HepG2 (cell line): ENCODE data around the gene SART1. TPM values are rescaled to one million over a fixed set of nuclear protein-coding genes. Genes with fewer than 3 reads are reported as not detected.

Experiments
- ATF5 ChIP-seq: sonication (generic); formaldehyde crosslinking; IDR thresholded peaks from 2 replicates; pipeline ENCODE4 v1.4.0; 2020; ENCODE audit warnings: mild to moderate bottlenecking, low read depth, missing genetic modification reagents
- CBX1 ChIP-seq: IDR thresholded peaks from one replicate; pipeline ENCODE4 v1.6.1; 2016; ENCODE audit warnings: antibody characterized with exemption, low read depth
- EP300 ChIP-seq, 3 experiments: sonication (generic) in 1 of 3; formaldehyde crosslinking in 1 of 3; IDR thresholded peaks; 2 replicates each; pipeline versions ENCODE4 v1.5.1 to v1.6.1; 2011 to 2020; ENCODE audit warnings: low read depth in 2 of 3, low read length in 2 of 3, borderline replicate concordance in 1 of 3, improper control_type of control experiment in 1 of 3, mild to moderate bottlenecking in 1 of 3, missing genetic modification reagents in 1 of 3, moderate library complexity in 1 of 3
- FOXA1 ChIP-seq, 2 experiments: fragments of 450-650 bp in 1 of 2; sonication (generic) in 1 of 2; formaldehyde crosslinking in 1 of 2; IDR thresholded peaks; 2 replicates each; pipeline versions ENCODE4 v1.4.0 to v1.6.1; 2016 to 2020; ENCODE audit warnings: missing genetic modification reagents in 1 of 2
- FOXJ3 ChIP-seq: sonication (generic); formaldehyde crosslinking; IDR thresholded peaks from 2 replicates; pipeline ENCODE4 v1.4.0; 2020; ENCODE audit warnings: missing genetic modification reagents, mild to moderate bottlenecking, borderline replicate concordance
- FOXO4 ChIP-seq: sonication (generic); formaldehyde crosslinking; conservative IDR thresholded peaks from 2 replicates; pipeline ENCODE4 v1.8.1; 2023; ENCODE audit warnings: missing genetic modification reagents
- KLF12 ChIP-seq: sonication (generic); formaldehyde crosslinking; IDR thresholded peaks from 2 replicates; pipeline ENCODE4 v1.4.0; 2020; ENCODE audit warnings: missing genetic modification reagents, borderline replicate concordance
- NR1H2 ChIP-seq: sonication (generic); formaldehyde crosslinking; IDR thresholded peaks from 2 replicates; pipeline ENCODE4 v1.8.1; 2022; ENCODE audit warnings: low read depth, missing genetic modification reagents, borderline replicate concordance
- RARA ChIP-seq: IDR thresholded peaks from 2 replicates; pipeline ENCODE4 v1.6.1; 2016; ENCODE audit warnings: missing genetic modification reagents, missing compliant biosample characterization
- RFXANK ChIP-seq: IDR thresholded peaks from 2 replicates; pipeline ENCODE4 v1.6.1; 2016
- U2AF2 ChIP-seq: fragments of 200-400 bp; formaldehyde crosslinking; IDR thresholded peaks from 2 replicates; pipeline ENCODE4 v1.6.1; 2017; ENCODE audit warnings: low read depth, mild to moderate bottlenecking, low read length
- ZBTB7A ChIP-seq: sonication (generic); formaldehyde crosslinking; IDR thresholded peaks from 2 replicates; pipeline ENCODE4 v1.8.0; 2022; ENCODE audit warnings: mild to moderate bottlenecking, missing genetic modification reagents
- ZMAT3 ChIP-seq: sonication (generic); formaldehyde crosslinking; conservative IDR thresholded peaks from 2 replicates; pipeline ENCODE4 v1.7.0; 2021; ENCODE audit warnings: missing genetic modification reagents
- ZMYM4 ChIP-seq: sonication (generic); formaldehyde crosslinking; IDR thresholded peaks from 2 replicates; pipeline ENCODE4 v1.8.1; 2023; ENCODE audit warnings: mild to moderate bottlenecking, missing genetic modification reagents
- ZNF34 ChIP-seq: sonication (generic); formaldehyde crosslinking; IDR thresholded peaks from 2 replicates; pipeline ENCODE4 v1.4.0; 2020; ENCODE audit warnings: mild to moderate bottlenecking, missing genetic modification reagents, borderline replicate concordance
- ZNF75D ChIP-seq: sonication (generic); formaldehyde crosslinking; IDR thresholded peaks from 2 replicates; pipeline ENCODE4 v1.8.1; 2023; ENCODE audit warnings: missing genetic modification reagents, mild to moderate bottlenecking, borderline replicate concordance
- ZNF776 ChIP-seq: sonication (generic); formaldehyde crosslinking; IDR thresholded peaks from 2 replicates; pipeline ENCODE4 v1.4.0; 2020; ENCODE audit warnings: mild to moderate bottlenecking, missing genetic modification reagents
- ZUFSP ChIP-seq: sonication (generic); formaldehyde crosslinking; IDR thresholded peaks from 2 replicates; pipeline ENCODE4 v1.9.0; 2021; ENCODE audit warnings: missing genetic modification reagents, mild to moderate bottlenecking, borderline replicate concordance
- polyA plus RNA-seq, 8 experiments: library from polyadenylated mRNA; depleted of rRNA in 3 of 8; stranded (reverse) in 7 of 8; unstranded in 1 of 8; fragments of >200 nt; fragmentation: Illumina TruSeq in 4 of 8; extraction: Trizol in 4 of 8; gene quantifications; 2 replicates each; pipeline versions ENCODE4 v1.2.1 to v1.2.3, GENCODE V29; 2011 to 2016; ENCODE audit warnings: low read depth in 4 of 8, missing spikeins in 1 of 8, mixed read lengths in 1 of 8; ENCODE audit not compliant: insufficient read depth in 1 of 8
- total RNA-seq, 5 experiments: library from RNA; depleted of rRNA; stranded (reverse); fragments of >200 nt; fragmentation: Illumina TruSeq; extraction: Trizol; gene quantifications; 2 replicates each; pipeline ENCODE4 v1.2.3, GENCODE V29; 2016; ENCODE audit warnings: low read depth in 1 of 5
- TF ChIP-seq, protein P1 (sequence below): sonication (generic); formaldehyde crosslinking; IDR thresholded peaks from 2 replicates; pipeline ENCODE4 v1.5.1; 2020; ENCODE audit warnings: mild to moderate bottlenecking, missing genetic modification reagents, borderline replicate concordance

Gene SART1
- total and polyA plus RNA-seq, 2 of the 13 experiments (the other 11 are each of a cell fraction or from before 2014, with no cell fraction given), result 11.3 to 22.5 TPM

GRCh38 chr11:65918211-65919140 lies 43.1 kb upstream of the SART1 start, which contains the start of gene C11orf68 (continued):
- TF ChIP-seq FOXO4 (CRISPR knock-in tag) (no peak), ZUFSP (CRISPR knock-in tag) (no peak), ZMAT3 (CRISPR knock-in tag) (no peak), FOXA1 (IDR thresholded peaks at IDR 0.05) (no peak), FOXA1 (CRISPR knock-in tag; IDR thresholded peaks at IDR 0.05) (no peak), RFXANK (CRISPR knock-in tag) (no peak), ZNF34 (CRISPR knock-in tag) (0 out of 2 replicates have a peak, but pooled peaks have one; percentile 8), ATF5 (CRISPR knock-in tag) (no peak), EP300 (IDR thresholded peaks at IDR 0.05; ENCODE audit: low read depth in 2 of 2, low read length in 2 of 2) (no peak), EP300 (CRISPR knock-in tag; IDR thresholded peaks at IDR 0.05; ENCODE audit: borderline replicate concordance) (no peak), ZMYM4 (CRISPR knock-in tag) (no peak), FOXJ3 (CRISPR knock-in tag) (no peak), U2AF2 (no peak), RARA (no peak), NR1H2 (CRISPR knock-in tag) (no peak), CBX1 (no peak), KLF12 (CRISPR knock-in tag) (no peak), ZBTB7A (CRISPR knock-in tag) (no peak), ZNF75D (CRISPR knock-in tag) (no peak), ZNF776 (CRISPR knock-in tag) (no peak)
- TF ChIP-seq, protein P1, sequence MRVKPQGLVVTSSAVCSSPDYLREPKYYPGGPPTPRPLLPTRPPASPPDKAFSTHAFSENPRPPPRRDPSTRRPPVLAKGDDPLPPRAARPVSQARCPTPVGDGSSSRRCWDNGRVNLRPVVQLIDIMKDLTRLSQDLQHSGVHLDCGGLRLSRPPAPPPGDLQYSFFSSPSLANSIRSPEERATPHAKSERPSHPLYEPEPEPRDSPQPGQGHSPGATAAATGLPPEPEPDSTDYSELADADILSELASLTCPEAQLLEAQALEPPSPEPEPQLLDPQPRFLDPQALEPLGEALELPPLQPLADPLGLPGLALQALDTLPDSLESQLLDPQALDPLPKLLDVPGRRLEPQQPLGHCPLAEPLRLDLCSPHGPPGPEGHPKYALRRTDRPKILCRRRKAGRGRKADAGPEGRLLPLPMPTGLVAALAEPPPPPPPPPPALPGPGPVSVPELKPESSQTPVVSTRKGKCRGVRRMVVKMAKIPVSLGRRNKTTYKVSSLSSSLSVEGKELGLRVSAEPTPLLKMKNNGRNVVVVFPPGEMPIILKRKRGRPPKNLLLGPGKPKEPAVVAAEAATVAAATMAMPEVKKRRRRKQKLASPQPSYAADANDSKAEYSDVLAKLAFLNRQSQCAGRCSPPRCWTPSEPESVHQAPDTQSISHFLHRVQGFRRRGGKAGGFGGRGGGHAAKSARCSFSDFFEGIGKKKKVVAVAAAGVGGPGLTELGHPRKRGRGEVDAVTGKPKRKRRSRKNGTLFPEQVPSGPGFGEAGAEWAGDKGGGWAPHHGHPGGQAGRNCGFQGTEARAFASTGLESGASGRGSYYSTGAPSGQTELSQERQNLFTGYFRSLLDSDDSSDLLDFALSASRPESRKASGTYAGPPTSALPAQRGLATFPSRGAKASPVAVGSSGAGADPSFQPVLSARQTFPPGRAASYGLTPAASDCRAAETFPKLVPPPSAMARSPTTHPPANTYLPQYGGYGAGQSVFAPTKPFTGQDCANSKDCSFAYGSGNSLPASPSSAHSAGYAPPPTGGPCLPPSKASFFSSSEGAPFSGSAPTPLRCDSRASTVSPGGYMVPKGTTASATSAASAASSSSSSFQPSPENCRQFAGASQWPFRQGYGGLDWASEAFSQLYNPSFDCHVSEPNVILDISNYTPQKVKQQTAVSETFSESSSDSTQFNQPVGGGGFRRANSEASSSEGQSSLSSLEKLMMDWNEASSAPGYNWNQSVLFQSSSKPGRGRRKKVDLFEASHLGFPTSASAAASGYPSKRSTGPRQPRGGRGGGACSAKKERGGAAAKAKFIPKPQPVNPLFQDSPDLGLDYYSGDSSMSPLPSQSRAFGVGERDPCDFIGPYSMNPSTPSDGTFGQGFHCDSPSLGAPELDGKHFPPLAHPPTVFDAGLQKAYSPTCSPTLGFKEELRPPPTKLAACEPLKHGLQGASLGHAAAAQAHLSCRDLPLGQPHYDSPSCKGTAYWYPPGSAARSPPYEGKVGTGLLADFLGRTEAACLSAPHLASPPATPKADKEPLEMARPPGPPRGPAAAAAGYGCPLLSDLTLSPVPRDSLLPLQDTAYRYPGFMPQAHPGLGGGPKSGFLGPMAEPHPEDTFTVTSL (CRISPR knock-in tag), result no peak
